ENCODE data around the gene ARHGAP1. TPM values are rescaled to one million over a fixed set of nuclear protein-coding genes. Genes with fewer than 3 reads are reported as not detected.

The ARHGAP1 gene
- total RNA-seq, 1 donor = 62.2 TPM

DNA sequence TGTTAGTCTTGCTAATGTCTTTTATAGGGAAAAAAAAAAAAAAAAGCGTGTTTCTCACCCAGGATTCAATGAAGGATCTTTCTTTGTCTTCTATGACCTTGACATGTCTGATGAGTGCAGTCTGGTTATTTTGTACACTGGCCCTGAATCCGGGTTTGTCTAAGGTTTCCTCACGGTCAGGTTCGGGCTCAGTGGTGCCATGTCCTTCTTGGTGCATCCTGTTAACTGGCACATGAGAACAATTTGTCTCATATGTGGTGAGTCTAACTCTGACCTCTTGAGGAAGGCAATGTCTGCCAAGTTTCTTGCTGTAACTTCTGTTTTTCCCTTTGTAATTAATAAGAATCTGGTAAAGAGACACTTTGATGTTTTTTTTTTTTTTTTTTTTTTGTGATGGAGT is 31.1 kb upstream of the ARHGAP1 start:
- TF ChIP-seq, protein P1, sequence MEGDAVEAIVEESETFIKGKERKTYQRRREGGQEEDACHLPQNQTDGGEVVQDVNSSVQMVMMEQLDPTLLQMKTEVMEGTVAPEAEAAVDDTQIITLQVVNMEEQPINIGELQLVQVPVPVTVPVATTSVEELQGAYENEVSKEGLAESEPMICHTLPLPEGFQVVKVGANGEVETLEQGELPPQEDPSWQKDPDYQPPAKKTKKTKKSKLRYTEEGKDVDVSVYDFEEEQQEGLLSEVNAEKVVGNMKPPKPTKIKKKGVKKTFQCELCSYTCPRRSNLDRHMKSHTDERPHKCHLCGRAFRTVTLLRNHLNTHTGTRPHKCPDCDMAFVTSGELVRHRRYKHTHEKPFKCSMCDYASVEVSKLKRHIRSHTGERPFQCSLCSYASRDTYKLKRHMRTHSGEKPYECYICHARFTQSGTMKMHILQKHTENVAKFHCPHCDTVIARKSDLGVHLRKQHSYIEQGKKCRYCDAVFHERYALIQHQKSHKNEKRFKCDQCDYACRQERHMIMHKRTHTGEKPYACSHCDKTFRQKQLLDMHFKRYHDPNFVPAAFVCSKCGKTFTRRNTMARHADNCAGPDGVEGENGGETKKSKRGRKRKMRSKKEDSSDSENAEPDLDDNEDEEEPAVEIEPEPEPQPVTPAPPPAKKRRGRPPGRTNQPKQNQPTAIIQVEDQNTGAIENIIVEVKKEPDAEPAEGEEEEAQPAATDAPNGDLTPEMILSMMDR (IDR thresholded peaks at IDR 0.05; ENCODE audit: insufficient read depth, low read depth, low read length) = no peak
- DNase-seq (ENCODE audit: low read depth) = no peak
- H3K4me3 ChIP-seq (ENCODE audit: low read depth, low read length) = no peak overlapping the region

DNA sequence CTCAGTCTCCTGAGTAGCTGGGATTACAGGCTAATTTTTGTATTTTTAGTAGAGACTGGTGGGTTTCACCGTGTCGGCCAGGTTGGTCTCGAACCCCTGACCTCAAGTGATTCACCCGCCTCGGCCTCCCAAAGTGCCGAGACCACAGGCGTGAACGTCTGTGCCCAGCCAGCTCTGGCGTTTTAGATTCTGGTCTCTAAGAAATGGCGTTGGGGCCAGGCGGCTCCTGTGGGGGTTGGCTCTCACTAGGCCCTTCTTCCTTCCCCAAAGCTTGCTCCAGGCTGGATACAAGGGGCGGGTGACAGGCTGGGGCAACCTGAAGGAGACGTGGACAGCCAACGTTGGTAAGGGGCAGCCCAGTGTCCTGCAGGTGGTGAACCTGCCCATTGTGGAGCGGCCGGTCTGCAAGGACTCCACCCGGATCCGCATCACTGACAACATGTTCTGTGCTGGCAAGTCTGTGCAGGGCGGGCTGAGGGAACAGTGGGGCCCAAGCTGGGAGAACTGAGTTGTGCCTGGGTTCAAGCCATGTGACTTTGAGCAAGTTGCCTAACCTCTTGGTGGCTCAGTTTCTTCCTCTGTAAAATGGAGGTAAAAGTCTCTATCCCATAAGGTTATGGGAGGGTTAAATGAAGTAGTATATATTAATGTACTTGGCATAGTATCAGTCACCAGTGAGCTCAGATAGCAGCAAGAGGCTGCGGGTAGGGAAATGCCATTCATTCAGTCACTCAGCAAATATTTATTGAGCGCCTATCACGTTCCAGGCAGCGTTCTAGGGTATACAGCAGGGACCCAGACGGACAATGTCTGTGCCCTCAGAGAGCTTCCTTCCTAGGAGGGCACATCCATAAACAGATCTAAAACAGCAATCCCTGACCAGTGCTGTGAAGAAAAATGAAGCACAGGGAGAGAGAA is 28.9 kb upstream of the ARHGAP1 start:
- TF ChIP-seq, protein P1 (IDR thresholded peaks at IDR 0.05; ENCODE audit: insufficient read depth, low read depth, low read length) = no peak
- no peak for DNase-seq (ENCODE audit: low read depth)
- no peak overlapping the region for H3K4me3 ChIP-seq (ENCODE audit: low read depth, low read length)

DNA sequence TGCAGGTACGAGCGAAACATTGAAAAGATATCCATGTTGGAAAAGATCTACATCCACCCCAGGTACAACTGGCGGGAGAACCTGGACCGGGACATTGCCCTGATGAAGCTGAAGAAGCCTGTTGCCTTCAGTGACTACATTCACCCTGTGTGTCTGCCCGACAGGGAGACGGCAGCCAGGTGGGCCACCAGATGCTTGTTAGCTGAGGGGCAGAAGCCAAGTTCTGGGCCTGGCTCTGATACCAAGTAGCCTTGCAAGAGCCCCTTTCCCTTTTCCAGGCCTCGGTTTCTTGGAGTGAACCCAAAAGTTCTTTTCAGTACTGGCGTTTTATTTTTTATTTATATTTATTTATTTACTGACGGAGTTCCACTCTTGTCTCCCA is 28.2 kb upstream of the ARHGAP1 start:
- no peak for DNase-seq (ENCODE audit: low read depth)
- TF ChIP-seq, protein P1 (IDR thresholded peaks at IDR 0.05; ENCODE audit: insufficient read depth, low read depth, low read length) = no peak
- no peak overlapping the region for H3K4me3 ChIP-seq (ENCODE audit: low read depth, low read length)

DNA sequence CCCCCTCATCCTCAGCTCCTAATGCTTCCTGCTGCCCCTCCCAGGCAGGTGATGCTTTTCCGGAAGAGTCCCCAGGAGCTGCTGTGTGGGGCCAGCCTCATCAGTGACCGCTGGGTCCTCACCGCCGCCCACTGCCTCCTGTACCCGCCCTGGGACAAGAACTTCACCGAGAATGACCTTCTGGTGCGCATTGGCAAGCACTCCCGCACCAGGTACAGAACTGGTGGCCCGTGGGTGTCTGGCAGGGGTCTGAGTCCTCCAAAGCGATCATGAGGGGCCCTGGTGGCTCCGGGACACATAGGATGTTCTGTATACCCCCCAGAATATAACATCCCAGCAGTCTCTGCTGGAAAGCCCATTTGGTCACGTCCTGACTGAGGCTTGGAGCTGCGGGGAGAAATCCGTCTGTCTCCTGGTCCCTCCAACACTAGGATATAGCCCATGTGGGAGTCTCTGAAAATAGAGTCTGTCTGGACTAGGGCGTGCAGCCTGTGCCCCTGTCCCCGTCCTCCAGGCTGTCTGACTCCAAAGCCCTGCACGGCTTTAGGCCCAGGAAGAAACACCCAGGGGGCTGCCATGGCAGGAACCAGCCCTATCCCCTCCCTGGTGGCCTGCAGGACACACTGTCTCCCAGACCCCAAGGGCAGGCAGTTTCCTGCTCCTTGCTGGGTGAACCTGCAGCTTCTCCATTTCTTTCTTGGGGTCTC is 27.7 kb upstream of the ARHGAP1 start:
- no peak for DNase-seq (ENCODE audit: low read depth)
- TF ChIP-seq, protein P1 (IDR thresholded peaks at IDR 0.05; ENCODE audit: insufficient read depth, low read depth, low read length) = no peak
- H3K4me3 ChIP-seq (ENCODE audit: low read depth, low read length) = no peak overlapping the region

DNA sequence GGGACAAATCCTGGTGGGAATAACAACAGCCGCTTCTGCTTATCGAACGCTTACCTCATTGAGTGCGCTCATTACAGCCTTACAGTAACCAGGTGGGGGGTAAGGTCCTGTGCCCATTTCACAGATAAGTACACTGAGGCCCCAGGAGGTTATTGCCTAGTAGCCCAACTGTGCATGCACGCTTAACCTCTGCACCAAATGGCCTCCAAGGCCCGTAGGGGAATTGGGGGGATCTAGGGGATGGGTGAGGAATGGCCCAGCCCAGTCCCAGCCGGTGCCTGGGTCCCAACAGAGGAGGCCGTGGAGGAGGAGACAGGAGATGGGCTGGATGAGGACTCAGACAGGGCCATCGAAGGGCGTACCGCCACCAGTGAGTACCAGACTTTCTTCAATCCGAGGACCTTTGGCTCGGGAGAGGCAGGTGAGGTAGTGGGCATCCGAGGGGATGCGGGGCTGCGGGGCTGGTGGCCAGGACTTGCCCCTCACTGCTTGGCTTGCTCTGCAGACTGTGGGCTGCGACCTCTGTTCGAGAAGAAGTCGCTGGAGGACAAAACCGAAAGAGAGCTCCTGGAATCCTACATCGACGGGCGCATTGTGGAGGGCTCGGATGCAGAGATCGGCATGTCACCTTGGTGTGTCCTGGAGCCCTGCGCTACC is 25.9 kb upstream of the ARHGAP1 start:
- TF ChIP-seq, protein P1 (IDR thresholded peaks at IDR 0.05; ENCODE audit: insufficient read depth, low read depth, low read length) = no peak
- no peak for DNase-seq (ENCODE audit: low read depth)
- H3K4me3 ChIP-seq (ENCODE audit: low read depth, low read length) = no peak overlapping the region

DNA sequence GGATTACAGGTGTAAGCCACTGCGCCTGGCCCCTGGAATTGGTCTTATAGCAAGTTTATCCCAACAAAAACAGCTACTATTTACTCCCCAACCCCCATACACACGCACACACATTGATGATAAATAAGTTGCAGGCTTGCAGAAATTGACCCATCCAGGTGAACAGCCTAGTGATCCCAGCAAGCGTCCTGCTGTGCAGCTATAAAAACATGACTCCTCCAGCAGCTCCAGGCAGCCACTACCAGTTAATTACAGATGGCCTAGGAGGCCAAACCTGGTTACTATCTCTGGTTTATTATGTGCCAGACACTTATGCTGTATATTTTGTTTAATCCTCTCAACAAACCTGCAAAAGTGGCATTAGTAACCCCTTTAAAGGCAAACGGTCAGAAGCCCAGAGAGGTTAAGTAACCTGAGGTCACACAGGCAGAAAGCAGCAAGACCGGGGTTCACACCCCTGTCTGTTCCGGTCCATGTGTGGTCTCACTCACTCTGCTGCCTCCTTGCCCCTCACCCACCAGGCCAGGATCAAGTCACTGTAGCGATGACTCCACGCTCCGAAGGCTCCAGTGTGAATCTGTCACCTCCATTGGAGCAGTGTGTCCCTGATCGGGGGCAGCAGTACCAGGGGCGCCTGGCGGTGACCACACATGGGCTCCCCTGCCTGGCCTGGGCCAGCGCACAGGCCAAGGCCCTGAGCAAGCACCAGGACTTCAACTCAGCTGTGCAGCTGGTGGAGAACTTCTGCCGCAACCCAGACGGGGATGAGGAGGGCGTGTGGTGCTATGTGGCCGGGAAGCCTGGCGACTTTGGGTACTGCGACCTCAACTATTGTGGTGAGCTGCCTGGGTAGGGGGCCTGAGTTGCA is 25.2 kb upstream of the ARHGAP1 start:
- TF ChIP-seq, protein P1 (IDR thresholded peaks at IDR 0.05; ENCODE audit: insufficient read depth, low read depth, low read length) = no peak
- DNase-seq (ENCODE audit: low read depth) = no peak
- H3K4me3 ChIP-seq (ENCODE audit: low read depth, low read length) = no peak overlapping the region
